Measurements from ENCODE around the gene MT1B. TPM values are rescaled to one million over a fixed set of nuclear protein-coding genes. Genes with fewer than 3 reads are reported as not detected.

Gene MT1B
- total and polyA plus RNA-seq, 2 of the 13 experiments (the other 11 are each of a cell fraction or from before 2014, with no cell fraction given), result 0.89 TPM; not detected in 1

DNA sequence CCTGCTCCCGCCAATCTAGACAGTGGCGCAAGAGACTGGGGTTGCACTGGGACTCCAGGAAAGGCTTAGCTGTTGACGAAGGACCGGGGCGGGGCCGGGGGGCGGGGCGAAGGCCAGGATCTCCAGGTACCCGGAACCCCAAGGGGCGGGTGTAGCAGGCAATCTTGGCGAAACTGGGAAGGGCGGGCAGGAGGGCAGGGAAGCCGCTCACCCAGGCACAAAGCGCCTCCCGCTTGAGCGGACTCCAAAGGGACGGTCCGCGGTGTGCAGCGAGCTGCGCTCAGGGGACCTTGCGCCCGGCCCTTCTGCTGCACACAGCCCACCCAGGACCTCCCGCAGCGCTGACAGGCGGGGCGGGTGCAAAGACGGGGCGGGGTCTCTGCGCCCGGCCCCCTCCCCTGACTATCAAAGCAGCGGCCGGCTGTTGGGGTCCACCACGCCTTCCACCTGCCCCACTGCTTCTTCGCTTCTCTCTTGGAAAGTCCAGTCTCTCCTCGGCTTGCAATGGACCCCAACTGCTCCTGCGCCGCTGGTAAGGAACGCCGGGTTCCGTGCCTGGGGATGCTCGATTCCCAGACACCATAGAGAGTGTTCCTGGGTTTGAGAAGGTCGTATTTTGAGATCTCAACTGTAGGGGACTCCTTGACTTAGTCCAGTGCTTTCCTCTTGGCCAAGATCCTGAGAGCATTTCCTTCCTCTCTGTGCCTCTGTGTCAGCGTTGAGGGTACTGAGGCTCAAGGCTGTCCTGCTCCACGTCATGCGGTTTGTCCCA lies 6.1 kb downstream of the MT1B start, which contains the start of gene MT1F (continued):
- TF ChIP-seq, protein P1, sequence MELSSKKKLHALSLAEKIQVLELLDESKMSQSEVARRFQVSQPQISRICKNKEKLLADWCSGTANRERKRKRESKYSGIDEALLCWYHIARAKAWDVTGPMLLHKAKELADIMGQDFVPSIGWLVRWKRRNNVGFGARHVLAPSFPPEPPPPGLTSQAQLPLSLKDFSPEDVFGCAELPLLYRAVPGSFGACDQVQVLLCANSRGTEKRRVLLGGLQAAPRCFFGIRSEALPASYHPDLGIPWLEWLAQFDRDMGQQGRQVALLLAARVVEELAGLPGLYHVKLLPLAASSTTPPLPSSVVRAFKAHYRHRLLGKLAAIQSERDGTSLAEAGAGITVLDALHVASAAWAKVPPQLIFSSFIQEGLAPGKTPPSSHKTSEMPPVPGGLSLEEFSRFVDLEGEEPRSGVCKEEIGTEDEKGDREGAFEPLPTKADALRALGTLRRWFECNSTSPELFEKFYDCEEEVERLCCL (CRISPR knock-in tag; IDR thresholded peaks at IDR 0.05; ENCODE audit: borderline replicate concordance), result no peak
- TF ChIP-seq ZNF431 (CRISPR knock-in tag; IDR thresholded peaks at IDR 0.05; ENCODE audit: borderline replicate concordance, low read depth), result no peak
- no peak for TF ChIP-seq SNRNP70 (IDR thresholded peaks at IDR 0.05; ENCODE audit: low read depth, low read length)
- TF ChIP-seq TFAP4 (IDR thresholded peaks at IDR 0.05; ENCODE audit: borderline replicate concordance, low read depth), result no peak
- TF ChIP-seq, protein P2, sequence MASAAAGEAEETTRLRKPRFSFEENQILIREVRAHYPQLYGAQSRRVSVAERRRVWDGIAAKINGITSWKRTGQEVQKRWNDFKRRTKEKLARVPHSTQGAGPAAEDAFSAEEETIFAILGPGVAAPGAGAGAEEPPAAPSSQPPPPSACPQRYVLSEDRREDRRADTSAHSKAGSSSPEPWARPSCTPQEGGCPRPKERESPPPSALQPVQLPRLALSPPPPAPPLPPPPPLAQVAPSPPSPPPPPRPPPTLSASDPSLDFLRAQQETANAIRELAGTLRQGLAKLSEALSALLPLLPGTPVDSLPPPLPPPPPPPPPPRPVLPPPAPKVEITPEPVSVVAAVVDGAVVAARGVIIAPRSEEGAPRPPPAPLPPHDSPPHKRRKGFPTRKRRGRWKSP (CRISPR knock-in tag; IDR thresholded peaks at IDR 0.05), result peak; percentile 91
- TF ChIP-seq MEIS2 (CRISPR knock-in tag; IDR thresholded peaks at IDR 0.05), result peak; percentile 27; the same call in 1 of the 2 replicates
- no peak for TF ChIP-seq ZNF160 (CRISPR knock-in tag; IDR thresholded peaks at IDR 0.05)
- TF ChIP-seq, protein P3, sequence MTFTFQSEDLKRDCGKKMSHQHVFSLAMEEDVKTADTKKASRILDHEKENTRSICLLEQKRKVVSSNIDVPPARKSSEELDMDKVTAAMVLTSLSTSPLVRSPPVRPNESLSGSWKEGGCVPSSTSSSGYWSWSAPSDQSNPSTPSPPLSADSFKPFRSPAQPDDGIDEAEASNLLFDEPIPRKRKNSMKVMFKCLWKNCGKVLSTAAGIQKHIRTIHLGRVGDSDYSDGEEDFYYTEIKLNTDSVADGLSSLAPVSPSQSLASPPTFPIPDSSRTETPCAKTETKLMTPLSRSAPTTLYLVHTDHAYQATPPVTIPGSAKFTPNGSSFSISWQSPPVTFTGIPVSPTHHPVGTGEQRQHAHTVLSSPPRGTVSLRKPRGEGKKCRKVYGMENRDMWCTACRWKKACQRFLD (CRISPR knock-in tag; IDR thresholded peaks at IDR 0.05; ENCODE audit: borderline replicate concordance), result peak; percentile 28; the same call in 1 of the 2 replicates
- TF ChIP-seq NKX3-1 (CRISPR knock-in tag; IDR thresholded peaks at IDR 0.05), result no peak
- no peak for TF ChIP-seq CHD2 (IDR thresholded peaks at IDR 0.05; ENCODE audit: low read depth, low read length)
- TF ChIP-seq, protein P4, sequence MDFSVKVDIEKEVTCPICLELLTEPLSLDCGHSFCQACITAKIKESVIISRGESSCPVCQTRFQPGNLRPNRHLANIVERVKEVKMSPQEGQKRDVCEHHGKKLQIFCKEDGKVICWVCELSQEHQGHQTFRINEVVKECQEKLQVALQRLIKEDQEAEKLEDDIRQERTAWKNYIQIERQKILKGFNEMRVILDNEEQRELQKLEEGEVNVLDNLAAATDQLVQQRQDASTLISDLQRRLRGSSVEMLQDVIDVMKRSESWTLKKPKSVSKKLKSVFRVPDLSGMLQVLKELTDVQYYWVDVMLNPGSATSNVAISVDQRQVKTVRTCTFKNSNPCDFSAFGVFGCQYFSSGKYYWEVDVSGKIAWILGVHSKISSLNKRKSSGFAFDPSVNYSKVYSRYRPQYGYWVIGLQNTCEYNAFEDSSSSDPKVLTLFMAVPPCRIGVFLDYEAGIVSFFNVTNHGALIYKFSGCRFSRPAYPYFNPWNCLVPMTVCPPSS (IDR thresholded peaks at IDR 0.05), result no peak
- TF ChIP-seq HMG20B (CRISPR knock-in tag; conservative IDR thresholded peaks at IDR 0.05), result peak; percentile 38; the same call in 1 of the 2 replicates
- TF ChIP-seq, protein P5, sequence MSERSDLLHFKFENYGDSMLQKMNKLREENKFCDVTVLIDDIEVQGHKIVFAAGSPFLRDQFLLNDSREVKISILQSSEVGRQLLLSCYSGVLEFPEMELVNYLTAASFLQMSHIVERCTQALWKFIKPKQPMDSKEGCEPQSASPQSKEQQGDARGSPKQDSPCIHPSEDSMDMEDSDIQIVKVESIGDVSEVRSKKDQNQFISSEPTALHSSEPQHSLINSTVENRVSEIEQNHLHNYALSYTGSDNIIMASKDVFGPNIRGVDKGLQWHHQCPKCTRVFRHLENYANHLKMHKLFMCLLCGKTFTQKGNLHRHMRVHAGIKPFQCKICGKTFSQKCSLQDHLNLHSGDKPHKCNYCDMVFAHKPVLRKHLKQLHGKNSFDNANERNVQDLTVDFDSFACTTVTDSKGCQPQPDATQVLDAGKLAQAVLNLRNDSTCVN (CRISPR knock-in tag; IDR thresholded peaks at IDR 0.05; ENCODE audit: borderline replicate concordance), result 0 out of 2 replicates have a peak, but pooled peaks have one; percentile 24
- TF ChIP-seq POLR2G (IDR thresholded peaks at IDR 0.05; ENCODE audit: low read depth, low read length), result peak; percentile 67; the same call in 1 of the 2 replicates
- TF ChIP-seq ZNF33A (CRISPR knock-in tag; IDR thresholded peaks at IDR 0.05; ENCODE audit: borderline replicate concordance), result no peak
- TF ChIP-seq, protein P6, sequence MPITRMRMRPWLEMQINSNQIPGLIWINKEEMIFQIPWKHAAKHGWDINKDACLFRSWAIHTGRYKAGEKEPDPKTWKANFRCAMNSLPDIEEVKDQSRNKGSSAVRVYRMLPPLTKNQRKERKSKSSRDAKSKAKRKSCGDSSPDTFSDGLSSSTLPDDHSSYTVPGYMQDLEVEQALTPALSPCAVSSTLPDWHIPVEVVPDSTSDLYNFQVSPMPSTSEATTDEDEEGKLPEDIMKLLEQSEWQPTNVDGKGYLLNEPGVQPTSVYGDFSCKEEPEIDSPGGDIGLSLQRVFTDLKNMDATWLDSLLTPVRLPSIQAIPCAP (CRISPR knock-in tag; IDR thresholded peaks at IDR 0.05; ENCODE audit: low read depth), result no peak
- no peak for TF ChIP-seq ZNF678 (CRISPR knock-in tag; IDR thresholded peaks at IDR 0.05)
- TF ChIP-seq, protein P7, sequence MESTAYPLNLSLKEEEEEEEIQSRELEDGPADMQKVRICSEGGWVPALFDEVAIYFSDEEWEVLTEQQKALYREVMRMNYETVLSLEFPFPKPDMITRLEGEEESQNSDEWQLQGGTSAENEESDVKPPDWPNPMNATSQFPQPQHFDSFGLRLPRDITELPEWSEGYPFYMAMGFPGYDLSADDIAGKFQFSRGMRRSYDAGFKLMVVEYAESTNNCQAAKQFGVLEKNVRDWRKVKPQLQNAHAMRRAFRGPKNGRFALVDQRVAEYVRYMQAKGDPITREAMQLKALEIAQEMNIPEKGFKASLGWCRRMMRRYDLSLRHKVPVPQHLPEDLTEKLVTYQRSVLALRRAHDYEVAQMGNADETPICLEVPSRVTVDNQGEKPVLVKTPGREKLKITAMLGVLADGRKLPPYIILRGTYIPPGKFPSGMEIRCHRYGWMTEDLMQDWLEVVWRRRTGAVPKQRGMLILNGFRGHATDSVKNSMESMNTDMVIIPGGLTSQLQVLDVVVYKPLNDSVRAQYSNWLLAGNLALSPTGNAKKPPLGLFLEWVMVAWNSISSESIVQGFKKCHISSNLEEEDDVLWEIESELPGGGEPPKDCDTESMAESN (CRISPR knock-in tag; conservative IDR thresholded peaks at IDR 0.05), result no peak
